Lower leg skin (tissue), 3 donors: ENCODE data around the gene FBXL19.

Source experiments
- POLR2A ChIP-seq, 2 donors: fragments of 450-650 bp; IDR thresholded peaks; one replicate each; pipeline ENCODE4 v1.6.1; 2016 to 2017; ENCODE audit warnings: antibody characterized with exemption in 2 of 2, mild to moderate bottlenecking in 1 of 2, moderate library complexity in 1 of 2
- TF ChIP-seq, protein P1 (sequence below), 3 donors: fragments of 450-650 bp; IDR thresholded peaks; one replicate each; pipeline ENCODE4 v1.5.1; 2016; ENCODE audit warnings: antibody characterized with exemption in 3 of 3, mild to moderate bottlenecking in 3 of 3, moderate library complexity in 2 of 3

DNA sequence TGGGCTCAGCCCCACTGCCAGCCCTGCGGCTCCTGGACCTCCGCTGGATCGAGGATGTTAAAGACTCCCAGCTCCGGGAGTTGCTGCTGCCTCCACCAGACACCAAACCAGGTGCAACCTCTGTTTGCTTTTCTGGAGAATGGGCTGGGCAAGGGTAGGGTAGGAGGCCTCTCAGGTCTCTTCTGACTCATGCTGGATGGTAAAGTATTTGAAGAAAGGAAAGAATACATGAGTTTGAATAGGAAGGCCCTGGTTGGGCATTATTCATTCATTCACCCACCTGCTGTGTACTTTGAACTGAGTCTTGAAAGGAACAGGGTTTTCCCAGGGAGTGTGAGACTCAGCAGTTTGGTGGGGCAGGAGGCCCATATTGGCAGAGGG is 19.0 kb downstream of the FBXL19 start:
- TF ChIP-seq, protein P1, sequence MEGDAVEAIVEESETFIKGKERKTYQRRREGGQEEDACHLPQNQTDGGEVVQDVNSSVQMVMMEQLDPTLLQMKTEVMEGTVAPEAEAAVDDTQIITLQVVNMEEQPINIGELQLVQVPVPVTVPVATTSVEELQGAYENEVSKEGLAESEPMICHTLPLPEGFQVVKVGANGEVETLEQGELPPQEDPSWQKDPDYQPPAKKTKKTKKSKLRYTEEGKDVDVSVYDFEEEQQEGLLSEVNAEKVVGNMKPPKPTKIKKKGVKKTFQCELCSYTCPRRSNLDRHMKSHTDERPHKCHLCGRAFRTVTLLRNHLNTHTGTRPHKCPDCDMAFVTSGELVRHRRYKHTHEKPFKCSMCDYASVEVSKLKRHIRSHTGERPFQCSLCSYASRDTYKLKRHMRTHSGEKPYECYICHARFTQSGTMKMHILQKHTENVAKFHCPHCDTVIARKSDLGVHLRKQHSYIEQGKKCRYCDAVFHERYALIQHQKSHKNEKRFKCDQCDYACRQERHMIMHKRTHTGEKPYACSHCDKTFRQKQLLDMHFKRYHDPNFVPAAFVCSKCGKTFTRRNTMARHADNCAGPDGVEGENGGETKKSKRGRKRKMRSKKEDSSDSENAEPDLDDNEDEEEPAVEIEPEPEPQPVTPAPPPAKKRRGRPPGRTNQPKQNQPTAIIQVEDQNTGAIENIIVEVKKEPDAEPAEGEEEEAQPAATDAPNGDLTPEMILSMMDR (IDR thresholded peaks at IDR 0.05), result no peak
- no peak for TF ChIP-seq POLR2A (IDR thresholded peaks at IDR 0.05)
